ENCODE results near the gene ALDOB.

DNA sequence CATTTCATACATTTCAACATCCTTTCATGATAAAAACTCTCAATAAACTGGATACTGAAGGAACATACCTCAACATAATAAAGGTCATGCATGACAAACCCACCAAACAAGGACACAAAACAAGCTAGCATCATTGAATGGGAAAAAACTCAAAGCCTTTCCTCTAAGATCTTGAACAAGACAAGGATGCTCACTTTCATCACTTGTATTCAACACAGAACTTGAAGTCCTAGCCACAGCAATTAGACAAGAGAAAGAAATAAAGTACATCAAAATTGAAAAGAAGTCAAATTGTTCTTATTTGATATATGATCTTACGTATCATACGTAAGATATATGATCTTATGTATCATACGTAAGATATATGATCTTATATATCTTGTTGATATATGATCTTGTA, 42.4 kb downstream of the ALDOB start:
- TF ChIP-seq PPARA (CRISPR knock-in tag; IDR thresholded peaks at IDR 0.05; ENCODE audit: borderline replicate concordance) (no peak), PATZ1 (CRISPR knock-in tag; IDR thresholded peaks at IDR 0.05; ENCODE audit: borderline replicate concordance) (no peak), ESRRG (CRISPR knock-in tag; IDR thresholded peaks at IDR 0.05) (no peak)
